Measurements from ENCODE around the gene CKLF. TPM values are rescaled to one million over a fixed set of nuclear protein-coding genes. Genes with fewer than 3 reads are reported as not detected.
"Not testable (repeated sequence)": the region's sequence is repeated elsewhere in the genome, so short reads cannot be mapped to it uniquely, and the experiment has no call there.

Gene CKLF
- total RNA-seq, 2 donors from 2014 or later, result 23.4 to 39.8 TPM

DNA sequence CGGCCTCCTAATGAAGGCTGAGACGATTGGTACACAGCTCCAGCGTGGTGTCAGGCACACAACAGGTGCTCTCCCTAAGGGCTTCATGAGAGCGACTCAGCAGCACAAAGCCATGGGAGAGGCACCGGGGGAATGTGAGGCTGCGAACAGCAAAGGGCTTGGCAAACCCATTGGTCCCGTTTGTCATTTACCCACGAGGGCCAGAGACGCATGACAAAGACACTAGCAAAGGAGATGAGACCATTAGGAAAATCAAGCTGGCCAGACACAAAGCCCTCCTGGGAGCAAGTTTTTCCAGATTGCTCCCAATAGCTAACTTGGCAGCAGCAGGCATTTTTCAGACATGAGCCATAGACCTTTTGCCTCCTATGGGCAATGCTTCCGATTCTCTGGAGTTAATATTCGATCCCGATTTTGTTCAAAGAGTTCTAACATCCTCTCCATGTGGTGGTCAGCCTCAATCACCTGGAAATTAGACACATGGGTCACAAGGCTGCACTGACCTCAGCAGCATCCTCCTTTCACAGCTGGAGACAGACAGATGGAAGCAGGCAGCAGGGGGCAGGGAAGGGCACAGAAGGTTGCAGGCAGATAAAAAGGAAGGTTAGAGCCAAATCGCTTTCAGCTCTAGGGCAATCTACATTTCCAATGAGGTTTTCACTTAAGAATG lies 40.6 kb upstream of the CKLF start:
- H3K4me1 ChIP-seq (ENCODE audit: control insufficient read depth in 1 of 2, low read depth in 2 of 2), result peaks cover 66 to 91% of the 10 kb centered on the region in 2 donors
- TF ChIP-seq CTCF (IDR thresholded peaks at IDR 0.05), result no peak
- H3K9me3 ChIP-seq, result no peaks in the 10 kb centered on the region
- no peaks in the 10 kb centered on the region for H3K27me3 ChIP-seq (replicated peaks; ENCODE audit: insufficient read depth)
- H3K27ac ChIP-seq, result peak overlapping the region; percentile 83 to 94
- ATAC-seq (ENCODE audit: insufficient number of reproducible peaks, low FRiP score, low read depth) (no peak), DNase-seq (ENCODE audit: low spot score) (no peak)
- no peaks in the 10 kb centered on the region for H3K36me3 ChIP-seq
- H3K4me3 ChIP-seq, result peak overlapping the region; percentile 24

DNA sequence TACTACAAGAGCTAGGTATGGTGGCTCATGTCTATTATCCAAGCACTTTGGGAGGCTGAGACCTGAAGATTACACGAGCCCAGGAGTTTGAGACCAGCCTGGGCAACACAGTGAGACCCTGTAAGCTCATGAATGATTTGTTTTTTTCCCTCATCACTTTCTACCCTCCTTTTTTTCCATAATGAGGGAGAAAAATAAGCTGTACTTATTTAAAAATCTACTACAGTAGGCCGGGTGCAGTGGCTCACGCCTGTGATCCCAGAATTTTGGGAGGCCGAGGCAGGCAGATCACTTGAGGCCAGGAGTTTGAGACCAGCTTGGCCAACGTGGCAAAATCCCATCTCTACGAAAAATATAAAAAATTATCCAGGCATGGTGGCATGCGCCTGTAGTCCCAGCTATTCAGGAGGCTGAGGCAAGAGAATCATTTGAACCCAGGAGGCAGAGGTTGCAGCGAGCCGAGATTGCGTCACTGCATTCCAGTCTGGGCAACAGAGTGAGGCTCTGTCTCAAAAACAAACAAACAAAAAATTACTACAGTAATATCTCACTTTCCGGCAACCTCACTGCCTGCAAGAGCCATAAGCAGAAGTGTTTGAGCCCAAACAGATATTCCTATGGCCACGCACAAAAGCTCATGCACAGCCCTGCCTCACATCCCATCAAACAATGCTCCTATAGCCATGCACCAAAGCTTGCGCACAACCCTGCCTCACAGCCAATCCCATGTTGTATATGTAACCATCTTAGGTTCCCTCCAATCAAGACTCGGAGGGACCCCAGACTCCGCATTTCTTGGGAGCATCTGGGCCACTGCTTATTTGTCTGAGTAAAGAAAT lies 39.9 kb upstream of the CKLF start:
- TF ChIP-seq CTCF (IDR thresholded peaks at IDR 0.05), result no peak
- Histone ChIP-seq H3K27me3 (replicated peaks; ENCODE audit: insufficient read depth) (no peaks in the 10 kb centered on the region), H3K9me3 (no peaks in the 10 kb centered on the region), H3K4me1 (ENCODE audit: control insufficient read depth in 1 of 2, low read depth in 2 of 2) (peaks cover 69 to 95% of the 10 kb centered on the region in 2 donors), H3K27ac (peak overlapping the region; percentile 83 to 94), H3K36me3 (no peaks in the 10 kb centered on the region), H3K4me3 (no peak overlapping the region)
- DNase-seq (ENCODE audit: low spot score), result no peak
- no peak for ATAC-seq (ENCODE audit: insufficient number of reproducible peaks, low FRiP score, low read depth)

GRCh38 chr16:66513111-66513723 lies 39.2 kb upstream of the CKLF start:
- DNase-seq (ENCODE audit: low spot score), result no peak
- peak overlapping the region; percentile 83 to 94 for H3K27ac ChIP-seq

DNA sequence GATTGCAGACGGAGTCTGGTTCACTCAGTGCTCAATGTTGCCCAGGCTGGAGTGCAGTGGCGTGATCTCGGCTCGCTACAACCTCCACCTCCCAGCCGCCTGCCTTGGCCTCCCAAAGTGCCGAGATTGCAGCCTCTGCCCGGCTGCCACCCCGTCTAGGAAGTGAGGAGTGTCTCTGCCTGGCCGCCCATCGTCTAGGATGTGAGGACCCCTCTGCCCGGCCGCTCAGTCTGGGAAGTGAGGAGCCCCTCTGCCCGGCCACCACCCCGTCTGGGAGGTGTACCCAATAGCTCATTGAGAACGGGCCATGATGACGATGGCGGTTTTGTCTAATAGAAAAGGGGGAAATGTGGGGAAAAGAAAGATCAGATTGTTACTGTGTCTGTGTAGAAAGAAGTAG lies 38.0 kb upstream of the CKLF start:
- H3K36me3 ChIP-seq; DNase-seq (ENCODE audit: low spot score); H3K4me3 ChIP-seq; H3K27me3 ChIP-seq (replicated peaks; ENCODE audit: insufficient read depth); H3K9me3 ChIP-seq; ATAC-seq (ENCODE audit: insufficient number of reproducible peaks, low FRiP score, low read depth): not testable (repeated sequence)
- H3K4me1 ChIP-seq (ENCODE audit: control insufficient read depth in 1 of 2, low read depth in 2 of 2), result peaks cover 69 to 89% of the 10 kb centered on the region in 2 donors
- peak overlapping the region; percentile 43 to 94 for H3K27ac ChIP-seq

More at GRCh38 chr16:66513111-66513723, 39.2 kb upstream of the CKLF start:
- H3K27me3 ChIP-seq (replicated peaks; ENCODE audit: insufficient read depth), result no peaks in the 10 kb centered on the region
- no peak overlapping the region for H3K4me3 ChIP-seq
- H3K36me3 ChIP-seq, result no peaks in the 10 kb centered on the region
- H3K4me1 ChIP-seq (ENCODE audit: control insufficient read depth in 1 of 2, low read depth in 2 of 2), result peaks cover 76 to 95% of the 10 kb centered on the region in 2 donors
- H3K9me3 ChIP-seq, result no peaks in the 10 kb centered on the region
- no peak for ATAC-seq (ENCODE audit: insufficient number of reproducible peaks, low FRiP score, low read depth)
- no peak for TF ChIP-seq CTCF (IDR thresholded peaks at IDR 0.05)

GRCh38 chr16:66514980-66515595 lies 37.3 kb upstream of the CKLF start:
- not testable (repeated sequence) for H3K4me3 ChIP-seq; ATAC-seq (ENCODE audit: insufficient number of reproducible peaks, low FRiP score, low read depth); H3K9me3 ChIP-seq; DNase-seq (ENCODE audit: low spot score); H3K27me3 ChIP-seq (replicated peaks; ENCODE audit: insufficient read depth); H3K36me3 ChIP-seq
- H3K4me1 ChIP-seq (ENCODE audit: control insufficient read depth in 1 of 2, low read depth in 2 of 2), result peaks cover 62 to 89% of the 10 kb centered on the region in 2 donors
- H3K27ac ChIP-seq, result peak overlapping the region; percentile 89 to 94
